GM12878 (cell line): ENCODE measurements around the gene CAMK2A. TPM values are rescaled to one million over a fixed set of nuclear protein-coding genes. Genes with fewer than 3 reads are reported as not detected.

Experiments used
- ATAC-seq: fragments of 200-7000 bp; cut with Tn5 transposase; 3 replicates; pipeline ENCODE4 v1.9.1; 2020; ENCODE audit warnings: mild to moderate bottlenecking, moderate library complexity
- BruUV-seq: library from RNA; stranded (reverse); fragments of 400-500 nt; replicated peaks from 2 replicates; lab custom pipeline; 2021; lab: Mats Ljungman, UMichigan
- CTCF ChIA-PET: fragments of 300-600 bp; sonication (Branson Sonifier 250); formaldehyde crosslinking; extraction: SDS; loops from one replicate; lab custom pipeline; 2021; ENCODE audit warnings: inconsistent platforms; lab: Yijun Ruan, JAX
- POLR2A ChIA-PET: fragments of 350-600 bp; formaldehyde crosslinking; extraction: SDS; loops from one replicate; lab custom pipeline; 2021; ENCODE audit warnings: inconsistent platforms; lab: Charles Lee
- RAD21 ChIA-PET: fragments of 300-600 bp; sonication (Branson Sonifier 250); formaldehyde crosslinking; loops from one replicate; lab custom pipeline; 2023; ENCODE audit warnings: antibody characterized with exemption; ENCODE audit not compliant: unreplicated experiment; lab: Charles Lee
- SMC1A ChIA-PET: fragments of 300-600 bp; sonication (Branson Sonifier 250); formaldehyde crosslinking; loops from one replicate; lab custom pipeline; 2023; ENCODE audit not compliant: unreplicated experiment, uncharacterized antibody; lab: Charles Lee
- DNase-seq: peaks from one replicate; pipeline ENCODE4 v3.0.0-alpha.2; 2011; ENCODE audit warnings: low read depth, low spot score
- FAIRE-seq: peaks from 3 replicates; lab custom pipeline; 2011; peaks lifted over from hg19 to GRCh38; lab: Jason Lieb, UNC
- H2AFZ ChIP-seq: 2 replicates; pipeline ENCODE4 v1.6.0; 2011; ENCODE audit warnings: low read depth, low read length, control low read depth; ENCODE audit not compliant: control insufficient read depth
- H3K27ac ChIP-seq: 2 replicates; pipeline ENCODE4 v1.5.1; 2011; ENCODE audit warnings: control low read depth; ENCODE audit not compliant: control insufficient read depth, insufficient read depth
- H3K27me3 ChIP-seq, 2 experiments: replicated peaks in 1 of 2; 2 replicates each; pipeline versions ENCODE4 v1.6.0 to v1.6.1; 2011; ENCODE audit warnings: low read length in 1 of 2; ENCODE audit not compliant: control insufficient read depth in 2 of 2, insufficient read depth in 2 of 2
- H3K36me3 ChIP-seq, 2 experiments: 2 replicates each; pipeline ENCODE4 v1.5.1; 2011; ENCODE audit warnings: low read length in 1 of 2; ENCODE audit not compliant: control insufficient read depth in 2 of 2, insufficient read depth in 2 of 2
- H3K4me1 ChIP-seq: 2 replicates; pipeline ENCODE4 v1.6.1; 2011; ENCODE audit warnings: mild to moderate bottlenecking, low read length, moderate library complexity, mixed read lengths; ENCODE audit not compliant: control insufficient read depth, insufficient read depth
- H3K4me2 ChIP-seq: 2 replicates; pipeline ENCODE4 v1.6.0; 2011; ENCODE audit warnings: control low read depth; ENCODE audit not compliant: control insufficient read depth, insufficient read depth
- H3K4me3 ChIP-seq: fragments of 200-600 bp; sonication (generic); 2 replicates; pipeline ENCODE4 v1.5.1; 2016
- H3K79me2 ChIP-seq: 2 replicates; pipeline ENCODE4 v1.6.0; 2011; ENCODE audit warnings: low read length; ENCODE audit not compliant: control insufficient read depth, insufficient read depth
- H3K9ac ChIP-seq: 2 replicates; pipeline ENCODE4 v1.8.0; 2011; ENCODE audit warnings: low read length, control low read depth, mixed read lengths; ENCODE audit not compliant: control insufficient read depth, insufficient read depth
- H3K9me3 ChIP-seq: replicated peaks from 3 replicates; pipeline ENCODE4 v1.5.1; 2011; ENCODE audit warnings: mild to moderate bottlenecking, low read length; ENCODE audit not compliant: control insufficient read depth, insufficient read depth
- H4K20me1 ChIP-seq: 2 replicates; pipeline ENCODE4 v1.6.0; 2011; ENCODE audit not compliant: control insufficient read depth, insufficient read depth
- CBFB ChIP-seq: IDR thresholded peaks from 2 replicates; pipeline ENCODE4 v1.6.1; 2016; ENCODE audit warnings: antibody characterized with exemption, low read depth
- CREB1 ChIP-seq: IDR thresholded peaks from 2 replicates; pipeline ENCODE4 v1.6.1; 2012; ENCODE audit warnings: low read depth, mild to moderate bottlenecking, inconsistent platforms
- ETV6 ChIP-seq, 2 experiments: fragments of 450-650 bp in 1 of 2; IDR thresholded peaks in 1 of 2; conservative IDR thresholded peaks in 1 of 2; 2 replicates each; pipeline ENCODE4 v1.6.1; 2014; ENCODE audit warnings: antibody characterized with exemption in 1 of 2, borderline replicate concordance in 1 of 2, low read depth in 1 of 2, mild to moderate bottlenecking in 1 of 2, moderate library complexity in 1 of 2
- FOXM1 ChIP-seq: IDR thresholded peaks from 2 replicates; pipeline ENCODE4 v1.6.1; 2012; ENCODE audit warnings: low read depth, mild to moderate bottlenecking, inconsistent platforms, low read length, moderate library complexity
- HDAC2 ChIP-seq: fragments of 200-600 bp; sonication (generic); IDR thresholded peaks from 2 replicates; pipeline ENCODE4 v1.6.1; 2017
- IRF4 ChIP-seq: IDR thresholded peaks from 2 replicates; pipeline ENCODE4 v1.6.1; 2011; ENCODE audit warnings: low read depth, low read length
- JUND ChIP-seq: IDR thresholded peaks from 2 replicates; pipeline ENCODE4 v1.6.1; 2012; ENCODE audit warnings: low read depth, mild to moderate bottlenecking, low read length, improper control_type of control experiment, moderate library complexity
- NR2C2 ChIP-seq: IDR thresholded peaks from 2 replicates; pipeline ENCODE4 v1.6.1; 2011; ENCODE audit warnings: borderline replicate concordance, low read depth; ENCODE audit not compliant: control insufficient read depth, insufficient read length
- PAX5 ChIP-seq: IDR thresholded peaks from 2 replicates; pipeline ENCODE4 v1.6.1; 2011; ENCODE audit warnings: low read depth, low read length, borderline replicate concordance
- RAD51 ChIP-seq: fragments of 450-650 bp; IDR thresholded peaks from 2 replicates; pipeline ENCODE4 v1.6.1; 2016; ENCODE audit warnings: moderate library complexity, mild to moderate bottlenecking, inconsistent platforms
- SIN3A ChIP-seq: IDR thresholded peaks from 2 replicates; pipeline ENCODE4 v1.6.1; 2012; ENCODE audit warnings: low read depth, low read length, improper control_type of control experiment
- TAF1 ChIP-seq: IDR thresholded peaks from 2 replicates; pipeline ENCODE4 v1.6.1; 2011; ENCODE audit warnings: mild to moderate bottlenecking, low read depth, low read length, borderline replicate concordance
- TCF3 ChIP-seq: IDR thresholded peaks from 2 replicates; pipeline ENCODE4 v1.6.1; 2012; ENCODE audit warnings: low read depth, mild to moderate bottlenecking, low read length, borderline replicate concordance; ENCODE audit not compliant: insufficient read depth
- ZBTB40 ChIP-seq: fragments of 450-650 bp; IDR thresholded peaks from 2 replicates; pipeline ENCODE4 v1.6.1; 2016; ENCODE audit warnings: mild to moderate bottlenecking, moderate library complexity, borderline replicate concordance
- ZZZ3 ChIP-seq: IDR thresholded peaks from 2 replicates; pipeline ENCODE4 v1.6.1; 2011; ENCODE audit warnings: low read depth; ENCODE audit not compliant: control insufficient read depth, insufficient read length
- WGBS: methylation state at CpG from one replicate; pipeline ENCODE4 v1.1.6; 2016; ENCODE audit warnings: low lambda C conversion rate; ENCODE audit not compliant: insufficient replicate concordance, insufficient coverage; ENCODE audit errors: missing lambda C conversion rate; 5-methylcytosine and 5-hydroxymethylcytosine counted together
- in situ Hi-C: fragments of 300-500 bp; cut with MboI; formaldehyde crosslinking; loops from 9 replicates; pipeline ENCODE4 v1.14.3; 2018; ENCODE audit warnings: mixed read lengths
- intact Hi-C: fragments of 100-400 bp; cut with micrococcal nuclease; formaldehyde crosslinking; loops from one replicate; pipeline ENCODE4 v1.14.2; 2022; ENCODE audit not compliant: unreplicated experiment
- polyA plus RNA-seq, 11 experiments: library from polyadenylated mRNA; depleted of rRNA in 4 of 11; unstranded in 6 of 11; stranded (reverse) in 5 of 11; fragments of >200 nt; fragmentation: Nextera tagmentation in 4 of 11; fragmentation: Illumina TruSeq in 1 of 11; extraction: Ambion mirVana in 4 of 11; extraction: Trizol in 1 of 11; gene quantifications; 1 replicate in 1 of 11; 2 replicates in 10 of 11; pipeline versions ENCODE4 v1.2.1 to v1.2.3, GENCODE V29; 2011 to 2016; ENCODE audit warnings: inconsistent platforms in 2 of 11, missing spikeins in 2 of 11, low read depth in 1 of 11
- total RNA-seq, 4 experiments: library from RNA; depleted of rRNA in 3 of 4; stranded (reverse); fragments of >200 nt in 3 of 4; fragmentation: Illumina TruSeq in 1 of 4; extraction: Trizol in 1 of 4; gene quantifications; 2 replicates each; pipeline versions ENCODE4 v1.2.1 to v1.2.3, GENCODE V29; 2013 to 2021

The CAMK2A gene
- total and polyA plus RNA-seq, 10 of the 15 experiments (the other 5 are each of a cell fraction or from before 2014, with no cell fraction given), result 0.11 TPM; not detected in 9

DNA sequence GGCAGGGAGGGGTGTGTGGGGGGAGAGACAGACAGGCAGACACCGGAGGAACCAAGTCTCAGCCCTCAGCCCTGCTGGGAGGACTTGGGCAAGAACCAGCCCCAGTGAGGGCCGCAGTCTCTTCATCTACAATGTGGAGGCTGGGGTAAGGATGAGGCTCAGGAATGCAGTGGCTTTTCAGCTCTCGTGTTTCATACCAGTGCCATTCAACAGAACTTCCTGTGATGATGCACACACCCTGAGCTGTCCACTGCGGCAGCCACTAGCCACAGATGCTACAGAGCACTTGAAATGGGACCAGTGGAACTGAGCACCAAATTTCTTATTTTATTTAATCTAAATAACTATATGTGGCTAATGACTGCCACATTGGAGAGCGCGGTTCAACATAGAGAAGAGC, 10.7 kb downstream of the CAMK2A start:
- POLR2A ChIA-PET, result no interaction called here
- Histone ChIP-seq H3K27me3 (peaks cover 12 to 13% of the 10 kb centered on the region in 2 experiments), H3K4me3 (no peak overlapping the region), H2AFZ (no peak overlapping the region), H3K4me2 (no peak overlapping the region), H4K20me1 (no peaks in the 10 kb centered on the region; the same call in 1 of the 2 replicates), H3K9ac (no peak overlapping the region)
- ATAC-seq, result no peak
- SMC1A ChIA-PET, result no interaction called here
- no TSS peak for BruUV-seq
- in situ Hi-C loops, result no loop called here
- FAIRE-seq, result no peak
- DNase-seq, result no peak
- intact Hi-C loops, result no loop called here
- no peak for TF ChIP-seq JUND
- TF ChIP-seq CBFB, result no peak
- no peak for TF ChIP-seq FOXM1
- no peak for TF ChIP-seq HDAC2
- TF ChIP-seq ZZZ3, result no peak
- no peak for TF ChIP-seq CREB1
- TF ChIP-seq TCF3, result no peak
- no peak for TF ChIP-seq IRF4
- no peak for TF ChIP-seq NR2C2
- TF ChIP-seq SIN3A, result no peak
- TF ChIP-seq TAF1, result no peak
- TF ChIP-seq ETV6 (conservative IDR thresholded peaks at IDR 0.05 in 1 of 2, IDR thresholded peaks at IDR 0.05 in 1 of 2; ENCODE audit: borderline replicate concordance in 1 of 2, low read depth in 1 of 2), result no peak
- TF ChIP-seq PAX5, result no peak
- TF ChIP-seq ZBTB40, result no peak
- TF ChIP-seq RAD51, result no peak
- TF ChIP-seq, all 136 proteins: peak for 0
- WGBS, result 41% methylated on average over 6 of the region's 6 CpGs
- RAD21 ChIA-PET, result no interaction called here
- H3K79me2 ChIP-seq, result no peaks in the 10 kb centered on the region
- H3K4me1 ChIP-seq, result no peaks in the 10 kb centered on the region
- no peaks in the 10 kb centered on the region for H3K9me3 ChIP-seq
- no peak overlapping the region for H3K27ac ChIP-seq
- no peaks in the 10 kb centered on the region for H3K36me3 ChIP-seq
- CTCF ChIA-PET, result no interaction called here
